OCI-LY7 (cell line): Measurements from ENCODE around the gene NOP10. TPM values are rescaled to one million over a fixed set of nuclear protein-coding genes. Genes with fewer than 3 reads are reported as not detected.
"Not testable (repeated sequence)": the region's sequence is repeated elsewhere in the genome, so short reads cannot be mapped to it uniquely, and the experiment has no call there.

ENCODE experiments used
- BruUV-seq: library from RNA; stranded (reverse); fragments of 400-500 nt; replicated peaks from 2 replicates; lab custom pipeline; 2021; lab: Mats Ljungman, UMichigan
- CTCF ChIA-PET: fragments of 300-600 bp; sonication (Branson Sonifier 250); formaldehyde crosslinking; loops from one replicate; lab custom pipeline; 2022; ENCODE audit warnings: antibody characterized with exemption; ENCODE audit not compliant: unreplicated experiment; lab: Charles Lee
- POLR2A ChIA-PET: fragments of 300-600 bp; sonication (Branson Sonifier 250); formaldehyde crosslinking; loops from one replicate; lab custom pipeline; 2022; ENCODE audit warnings: antibody characterized with exemption; lab: Charles Lee
- DNase-seq: peaks from one replicate; pipeline ENCODE4 v3.0.0-alpha.2; 2015; ENCODE audit warnings: low spot score
- H2AFZ ChIP-seq: fragments of 200-600 bp; sonication (generic), shearing (Covaris generic); 2 replicates; pipeline ENCODE4 v1.6.1; 2014; ENCODE audit warnings: mild to moderate bottlenecking, antibody characterized with exemption, low read length, moderate library complexity
- H3K27ac ChIP-seq: fragments of 200-600 bp; sonication (generic); 2 replicates; pipeline ENCODE4 v1.5.1; 2014; ENCODE audit warnings: mixed run types, low read depth, mild to moderate bottlenecking, moderate library complexity, low read length, inconsistent platforms; ENCODE audit not compliant: poor library complexity, severe bottlenecking
- H3K36me3 ChIP-seq: fragments of 200-600 bp; sonication (generic); 2 replicates; pipeline ENCODE4 v1.6.1; 2014; ENCODE audit warnings: mild to moderate bottlenecking, antibody characterized with exemption, low read length, moderate library complexity, mixed read lengths; ENCODE audit not compliant: insufficient read depth
- H3K4me1 ChIP-seq: fragments of 200-600 bp; sonication (generic); 2 replicates; pipeline ENCODE4 v1.5.1; 2014; ENCODE audit warnings: mild to moderate bottlenecking, low read length; ENCODE audit not compliant: insufficient read depth, poor library complexity, severe bottlenecking
- H3K4me2 ChIP-seq: fragments of 200-600 bp; sonication (generic); 2 replicates; pipeline ENCODE4 v1.6.1; 2014; ENCODE audit warnings: mild to moderate bottlenecking, low read length
- H3K4me3 ChIP-seq: fragments of 200-600 bp; sonication (generic); 2 replicates; pipeline ENCODE4 v1.5.1; 2014; ENCODE audit warnings: mild to moderate bottlenecking, low read depth, low read length; ENCODE audit not compliant: poor library complexity, severe bottlenecking
- H3K79me2 ChIP-seq: fragments of 200-600 bp; sonication (generic); 2 replicates; pipeline ENCODE4 v1.6.1; 2016; ENCODE audit warnings: low read depth, mild to moderate bottlenecking, low read length, moderate library complexity, mixed read lengths; ENCODE audit not compliant: insufficient read depth
- H3K9me2 ChIP-seq: fragments of 200-600 bp; sonication (generic); 2 replicates; pipeline ENCODE4 v1.6.1; 2016; ENCODE audit warnings: mild to moderate bottlenecking, low read length, mixed read lengths; ENCODE audit not compliant: insufficient read depth
- H3K9me3 ChIP-seq: fragments of 200-600 bp; sonication (generic); 2 replicates; pipeline ENCODE4 v1.6.1; 2014; ENCODE audit warnings: mild to moderate bottlenecking, mixed run types, low read length, mixed read lengths
- H4K20me1 ChIP-seq: fragments of 200-600 bp; sonication (generic); 2 replicates; pipeline ENCODE4 v1.6.1; 2014; ENCODE audit warnings: mild to moderate bottlenecking, antibody characterized with exemption, low read length, moderate library complexity, mixed read lengths; ENCODE audit not compliant: insufficient read depth
- EZH2phosphoT487 ChIP-seq: fragments of 200-600 bp; sonication (generic); IDR thresholded peaks from 2 replicates; pipeline ENCODE4 v1.6.1; 2018; ENCODE audit warnings: low read depth, borderline replicate concordance, mild to moderate bottlenecking, mixed run types, antibody characterized with exemption, low read length, moderate library complexity, mixed read lengths
- intact Hi-C: fragments of 100-400 bp; cut with micrococcal nuclease; formaldehyde crosslinking; loops from one replicate; pipeline ENCODE4 v1.10.0; 2022; ENCODE audit not compliant: unreplicated experiment
- total RNA-seq, 2 experiments: library from RNA; depleted of rRNA in 1 of 2; stranded (reverse); fragments of >200 nt in 1 of 2; shearing (Covaris generic) in 1 of 2; gene quantifications; 2 replicates each; pipeline ENCODE4 v1.2.3, GENCODE V29; 2014 to 2022
- TF ChIP-seq, protein P1 (sequence below): fragments of 200-600 bp; sonication (generic); conservative IDR thresholded peaks from 2 replicates; pipeline ENCODE4 v1.5.1; 2014; ENCODE audit warnings: mild to moderate bottlenecking, antibody characterized with exemption, low read length, moderate library complexity, mixed read lengths

NOP10 gene
- total RNA-seq, 2 experiments from 2014 or later: 130 to 191 TPM

DNA sequence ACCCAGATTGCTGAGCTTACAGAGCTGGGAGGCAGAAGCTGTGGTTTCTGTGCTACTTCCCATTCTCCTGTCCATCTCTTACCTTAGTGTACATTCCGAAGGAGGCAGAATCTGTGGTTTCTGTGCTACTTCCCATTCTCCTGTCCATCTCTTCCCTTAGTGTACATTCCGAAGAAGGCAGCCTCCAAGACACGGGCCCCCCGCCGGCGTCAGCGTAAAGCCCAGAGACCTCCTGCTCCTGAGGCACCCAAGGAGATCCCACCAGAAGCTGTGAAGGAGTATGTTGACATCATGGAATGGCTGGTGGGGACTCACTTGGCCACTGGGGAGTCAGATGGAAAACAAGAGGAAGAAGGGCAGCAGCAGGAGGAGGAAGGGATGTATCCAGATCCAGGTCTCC lies 11.3 kb upstream of the NOP10 start:
- no peak overlapping the region for H3K4me3 ChIP-seq
- intact Hi-C loops: no loop called here
- BruUV-seq: no TSS peak
- H3K9me3 ChIP-seq: no peaks in the 10 kb centered on the region
- no peaks in the 10 kb centered on the region for H4K20me1 ChIP-seq
- H3K9me2 ChIP-seq: no peaks in the 10 kb centered on the region
- peaks cover 29% of the 10 kb centered on the region for H3K36me3 ChIP-seq
- CTCF ChIA-PET: no interaction called here
- H3K4me2 ChIP-seq: no peak overlapping the region
- no peak overlapping the region for H2AFZ ChIP-seq
- H3K4me1 ChIP-seq: no peaks in the 10 kb centered on the region
- H3K27ac ChIP-seq: no peak overlapping the region
- TF ChIP-seq EZH2phosphoT487: no peak
- TF ChIP-seq, protein P1, sequence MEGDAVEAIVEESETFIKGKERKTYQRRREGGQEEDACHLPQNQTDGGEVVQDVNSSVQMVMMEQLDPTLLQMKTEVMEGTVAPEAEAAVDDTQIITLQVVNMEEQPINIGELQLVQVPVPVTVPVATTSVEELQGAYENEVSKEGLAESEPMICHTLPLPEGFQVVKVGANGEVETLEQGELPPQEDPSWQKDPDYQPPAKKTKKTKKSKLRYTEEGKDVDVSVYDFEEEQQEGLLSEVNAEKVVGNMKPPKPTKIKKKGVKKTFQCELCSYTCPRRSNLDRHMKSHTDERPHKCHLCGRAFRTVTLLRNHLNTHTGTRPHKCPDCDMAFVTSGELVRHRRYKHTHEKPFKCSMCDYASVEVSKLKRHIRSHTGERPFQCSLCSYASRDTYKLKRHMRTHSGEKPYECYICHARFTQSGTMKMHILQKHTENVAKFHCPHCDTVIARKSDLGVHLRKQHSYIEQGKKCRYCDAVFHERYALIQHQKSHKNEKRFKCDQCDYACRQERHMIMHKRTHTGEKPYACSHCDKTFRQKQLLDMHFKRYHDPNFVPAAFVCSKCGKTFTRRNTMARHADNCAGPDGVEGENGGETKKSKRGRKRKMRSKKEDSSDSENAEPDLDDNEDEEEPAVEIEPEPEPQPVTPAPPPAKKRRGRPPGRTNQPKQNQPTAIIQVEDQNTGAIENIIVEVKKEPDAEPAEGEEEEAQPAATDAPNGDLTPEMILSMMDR: no peak
- POLR2A ChIA-PET: interaction anchor here (0.6 kb wide), 1 partner anchor 129 kb away, joined by 3 read pairs; no protein-coding TSS in a partner anchor
- no peak for DNase-seq
- no peaks in the 10 kb centered on the region for H3K79me2 ChIP-seq

- no peak overlapping the region for H3K4me3 ChIP-seq
- no peaks in the 10 kb centered on the region for H3K9me2 ChIP-seq
- no peaks in the 10 kb centered on the region for H3K4me1 ChIP-seq
- intact Hi-C loops: no loop called here
- no peaks in the 10 kb centered on the region for H4K20me1 ChIP-seq
- H3K79me2 ChIP-seq: no peaks in the 10 kb centered on the region
- ChIA-PET CTCF (no interaction called here), POLR2A (no interaction called here)
- no peak overlapping the region for H3K4me2 ChIP-seq
- no TSS peak for BruUV-seq
- no peaks in the 10 kb centered on the region for H3K9me3 ChIP-seq
- DNase-seq: no peak
- no peak overlapping the region for H2AFZ ChIP-seq
- H3K27ac ChIP-seq: no peak overlapping the region
- H3K36me3 ChIP-seq: peaks cover 23% of the 10 kb centered on the region; the same call in 1 of the 2 replicates
- TF ChIP-seq, protein P1: no peak
- TF ChIP-seq EZH2phosphoT487: no peak
These were observed 10.7 kb upstream of the NOP10 start for GRCh38 chr15:34353627-34354026.

DNA sequence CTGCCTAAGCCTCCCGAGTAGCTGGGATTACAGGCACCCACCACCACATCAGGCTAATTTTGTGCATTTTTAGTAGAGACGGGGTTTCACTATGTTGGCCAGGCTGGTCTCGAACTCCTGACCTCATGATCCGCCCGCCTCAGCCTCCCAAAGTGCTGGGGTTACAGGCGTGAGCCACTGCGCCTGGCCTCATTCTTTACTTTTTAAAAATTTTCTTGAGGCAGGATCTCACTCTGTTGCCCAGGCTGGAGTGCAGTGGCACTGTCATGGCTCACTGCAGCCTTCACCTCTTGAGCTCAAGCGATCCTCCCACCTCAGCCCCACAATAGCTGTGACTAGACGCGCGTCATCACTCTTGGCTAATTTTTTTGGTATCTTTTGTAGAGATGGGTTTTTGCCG lies 10.1 kb upstream of the NOP10 start:
- intact Hi-C loops, CTCF ChIA-PET: not testable (repeated sequence)
- POLR2A ChIA-PET: interaction anchor here (0.7 to 0.8 kb wide), 2 partner anchors 24 to 312 kb away, joined by 3 read pairs; no protein-coding TSS in a partner anchor

More for the DNA sequence above, 10.1 kb upstream of the NOP10 start:
- H3K4me2 ChIP-seq, DNase-seq, H3K9me3 ChIP-seq, H3K4me3 ChIP-seq, H3K4me1 ChIP-seq, H2AFZ ChIP-seq, H3K79me2 ChIP-seq, H3K27ac ChIP-seq, BruUV-seq, H3K9me2 ChIP-seq, H4K20me1 ChIP-seq: not testable (repeated sequence)
- peaks cover 17% of the 10 kb centered on the region; the same call in 1 of the 2 replicates for H3K36me3 ChIP-seq
